ENCODE results near the gene KLHL14. TPM values are rescaled to one million over a fixed set of nuclear protein-coding genes. Genes with fewer than 3 reads are reported as not detected.

The KLHL14 gene
- total and polyA plus RNA-seq, 2 of the 13 experiments (the other 11 are each of a cell fraction or from before 2014, with no cell fraction given): 16.0 to 41.8 TPM

- TF ChIP-seq TEAD2 (CRISPR knock-in tag; IDR thresholded peaks at IDR 0.05) (no peak), MAF1 (CRISPR knock-in tag; IDR thresholded peaks at IDR 0.05; ENCODE audit: borderline replicate concordance) (no peak), ZFP82 (CRISPR knock-in tag; IDR thresholded peaks at IDR 0.05; ENCODE audit: borderline replicate concordance) (no peak), ZSCAN31 (CRISPR knock-in tag; IDR thresholded peaks at IDR 0.05; ENCODE audit: low read depth) (no peak)
Measured at GRCh38 chr18:32730068-32730467, 42.8 kb downstream of the KLHL14 start (continued).

- Histone ChIP-seq H3K36me3 (replicated peaks in 1 of 2; ENCODE audit: control insufficient read depth in 1 of 2, insufficient read depth in 2 of 2, low read length in 2 of 2) (peaks cover 6 to 60% of the 10 kb centered on the region in 2 experiments), H3K4me1 (ENCODE audit: insufficient read depth, low read length) (no peaks in the 10 kb centered on the region), H3K4me2 (ENCODE audit: low read depth, low read length) (no peak overlapping the region), H3K27me3 (ENCODE audit: control insufficient read depth in 1 of 2, insufficient read depth in 2 of 2, low read length in 2 of 2) (no peaks in the 10 kb centered on the region), H3K27ac (ENCODE audit: extremely low read length, insufficient read depth, low read length) (no peak overlapping the region), H3K4me3 (replicated peaks in 1 of 3; ENCODE audit: insufficient read depth in 1 of 3, low read depth in 2 of 3, low read length in 3 of 3) (no peak overlapping the region), H3K9ac (ENCODE audit: insufficient read depth, low read depth, low read length) (no peak overlapping the region), H2AFZ (ENCODE audit: low read length) (no peak overlapping the region), H3K9me3 (ENCODE audit: low read length) (no peaks in the 10 kb centered on the region), H4K20me1 (ENCODE audit: insufficient read depth, low read length) (no peaks in the 10 kb centered on the region), H3K79me2 (ENCODE audit: insufficient read depth, low read length) (peaks cover 22% of the 10 kb centered on the region)
- in situ Hi-C loops (cut with HindIII; ENCODE audit: extremely low pct_ligation_motif_present, low pct_unique_long_range_greater_than_20kb) (no loop called here), intact Hi-C loops (cut with micrococcal nuclease; ENCODE audit: unreplicated experiment) (loop anchor here (1.0 kb wide), 1 partner anchor 9 kb away; no protein-coding TSS in a partner anchor)
- 95% methylated on average over 3 of the region's 3 CpGs for WGBS (ENCODE audit: low lambda C conversion rate)
- FAIRE-seq (peak; percentile 12), DNase-seq (ENCODE audit: low spot score) (no peak), ATAC-seq (no peak)
- CTCF ChIA-PET (ENCODE audit: low intra/inter-chr PET ratio, low total read pairs): no interaction called here
- POLR2A ChIA-PET: no interaction called here
- TF ChIP-seq ZNF24 (IDR thresholded peaks at IDR 0.05) (no peak), FOXA3 (CRISPR knock-in tag; IDR thresholded peaks at IDR 0.05) (no peak), ZNF530 (CRISPR knock-in tag; IDR thresholded peaks at IDR 0.05; ENCODE audit: low read depth) (no peak), KLF13 (CRISPR knock-in tag; IDR thresholded peaks at IDR 0.05) (no peak), ZNF790 (CRISPR knock-in tag; IDR thresholded peaks at IDR 0.05; ENCODE audit: borderline replicate concordance) (no peak)
- TF ChIP-seq, protein P1, sequence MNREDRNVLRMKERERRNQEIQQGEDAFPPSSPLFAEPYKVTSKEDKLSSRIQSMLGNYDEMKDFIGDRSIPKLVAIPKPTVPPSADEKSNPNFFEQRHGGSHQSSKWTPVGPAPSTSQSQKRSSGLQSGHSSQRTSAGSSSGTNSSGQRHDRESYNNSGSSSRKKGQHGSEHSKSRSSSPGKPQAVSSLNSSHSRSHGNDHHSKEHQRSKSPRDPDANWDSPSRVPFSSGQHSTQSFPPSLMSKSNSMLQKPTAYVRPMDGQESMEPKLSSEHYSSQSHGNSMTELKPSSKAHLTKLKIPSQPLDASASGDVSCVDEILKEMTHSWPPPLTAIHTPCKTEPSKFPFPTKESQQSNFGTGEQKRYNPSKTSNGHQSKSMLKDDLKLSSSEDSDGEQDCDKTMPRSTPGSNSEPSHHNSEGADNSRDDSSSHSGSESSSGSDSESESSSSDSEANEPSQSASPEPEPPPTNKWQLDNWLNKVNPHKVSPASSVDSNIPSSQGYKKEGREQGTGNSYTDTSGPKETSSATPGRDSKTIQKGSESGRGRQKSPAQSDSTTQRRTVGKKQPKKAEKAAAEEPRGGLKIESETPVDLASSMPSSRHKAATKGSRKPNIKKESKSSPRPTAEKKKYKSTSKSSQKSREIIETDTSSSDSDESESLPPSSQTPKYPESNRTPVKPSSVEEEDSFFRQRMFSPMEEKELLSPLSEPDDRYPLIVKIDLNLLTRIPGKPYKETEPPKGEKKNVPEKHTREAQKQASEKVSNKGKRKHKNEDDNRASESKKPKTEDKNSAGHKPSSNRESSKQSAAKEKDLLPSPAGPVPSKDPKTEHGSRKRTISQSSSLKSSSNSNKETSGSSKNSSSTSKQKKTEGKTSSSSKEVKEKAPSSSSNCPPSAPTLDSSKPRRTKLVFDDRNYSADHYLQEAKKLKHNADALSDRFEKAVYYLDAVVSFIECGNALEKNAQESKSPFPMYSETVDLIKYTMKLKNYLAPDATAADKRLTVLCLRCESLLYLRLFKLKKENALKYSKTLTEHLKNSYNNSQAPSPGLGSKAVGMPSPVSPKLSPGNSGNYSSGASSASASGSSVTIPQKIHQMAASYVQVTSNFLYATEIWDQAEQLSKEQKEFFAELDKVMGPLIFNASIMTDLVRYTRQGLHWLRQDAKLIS (CRISPR knock-in tag; IDR thresholded peaks at IDR 0.05): no peak
- no TSS peak for BruUV-seq (replicated peaks)
Measured at GRCh38 chr18:32724071-32724749, 48.6 kb downstream of the KLHL14 start.

Data from HepG2 (cell line).